SIG-M5 treated with dmso at 0.1 percent for 504 hours (cell line): ENCODE results near the gene FAM193A.
A peak's percentile ranks its signal among the peaks of the same experiment; 100 is the strongest.
"Not testable (repeated sequence)": the region's sequence is repeated elsewhere in the genome, so short reads cannot be mapped to it uniquely, and the experiment has no call there.

Experiments
- DNase-seq: peaks from one replicate; lab custom pipeline; 2025; ENCODE audit not compliant: unreplicated experiment; lab: John Stamatoyannopoulos, UW

FAM193A gene

DNA sequence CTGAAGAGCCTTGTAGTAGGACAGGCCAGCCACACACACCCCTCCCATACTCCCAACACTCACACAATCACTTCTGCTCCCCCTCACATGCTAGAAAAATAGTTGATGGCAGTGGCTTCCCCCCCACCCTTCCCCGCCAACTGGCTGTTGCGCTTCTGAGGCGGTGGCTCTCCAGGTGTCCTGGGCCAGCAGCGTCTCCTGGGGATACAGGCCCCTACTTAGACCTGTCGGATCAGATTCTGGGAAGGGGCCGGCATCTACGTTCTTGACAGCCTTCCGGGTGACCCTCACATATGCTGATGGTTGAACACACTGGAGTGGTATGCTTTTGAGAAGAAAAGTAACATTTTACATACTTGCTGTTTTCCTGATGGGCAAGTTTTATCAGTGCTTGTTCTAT lies 179.8 kb downstream of the FAM193A start:
- no peak for DNase-seq

- DNase-seq = no peak
Measured at GRCh38 chr4:2721586-2721985, 185.1 kb downstream of the FAM193A start.

DNA sequence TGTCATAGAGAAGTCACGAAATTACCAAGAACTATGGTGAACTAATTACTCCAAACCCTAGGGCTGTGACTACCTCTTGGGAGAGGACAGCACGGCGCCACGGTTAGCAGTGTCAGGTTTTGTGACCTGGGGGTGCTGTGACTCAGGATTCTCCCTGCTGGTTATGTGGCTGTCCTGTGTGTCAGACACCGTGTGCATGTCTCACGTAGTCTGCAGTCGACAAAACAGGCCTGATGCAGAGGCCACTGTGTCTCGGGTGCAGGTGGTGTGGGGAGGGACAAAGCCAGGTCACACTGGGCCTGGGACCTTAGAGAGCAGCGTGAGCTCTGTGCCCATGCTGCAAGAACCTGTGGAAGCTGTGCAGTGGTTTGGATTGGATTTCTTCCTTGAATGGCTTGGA lies 185.6 kb downstream of the FAM193A start:
- DNase-seq = no peak

- DNase-seq = no peak
Measured at GRCh38 chr4:2723751-2724150, 187.3 kb downstream of the FAM193A start.

DNA sequence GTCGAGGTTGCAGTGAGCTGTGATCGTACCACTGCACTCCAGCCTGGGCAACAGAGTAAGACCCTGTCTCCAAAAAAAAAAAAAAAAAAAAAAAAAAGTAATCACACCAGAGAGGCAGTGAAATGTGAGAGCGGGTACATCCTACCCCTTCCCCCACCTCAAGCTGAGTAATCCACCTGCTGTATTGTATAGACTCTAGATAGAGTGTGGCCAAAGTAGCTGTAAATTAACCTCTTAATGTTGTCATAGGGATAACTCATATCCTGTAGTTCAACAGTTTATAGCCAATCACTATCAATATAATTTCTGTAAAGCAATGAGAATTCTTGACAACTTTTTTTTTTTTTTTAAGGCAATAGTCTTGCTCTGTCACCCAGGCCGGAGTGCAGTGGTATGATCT lies 188.9 kb downstream of the FAM193A start:
- no peak for DNase-seq

DNA sequence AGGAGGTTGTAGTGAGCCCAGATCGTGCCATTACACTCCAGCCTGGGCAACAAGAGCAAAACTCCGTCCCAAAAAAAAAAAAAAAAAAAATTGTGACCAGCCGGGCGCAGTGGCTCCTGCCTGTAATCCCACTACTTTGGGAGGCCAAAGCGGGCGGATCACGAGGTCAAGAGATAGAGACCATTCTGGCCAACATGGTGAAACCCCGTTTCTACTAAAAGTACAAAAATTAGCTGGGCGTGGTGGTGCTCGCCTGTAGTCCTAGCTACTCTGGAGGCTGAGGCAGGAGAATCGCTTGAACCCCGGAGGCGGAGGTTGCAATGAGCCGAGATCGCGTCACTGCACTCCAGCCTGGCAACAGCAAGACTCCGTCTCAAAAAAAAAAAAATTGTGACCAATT lies 190.4 kb downstream of the FAM193A start:
- DNase-seq = not testable (repeated sequence)

DNA sequence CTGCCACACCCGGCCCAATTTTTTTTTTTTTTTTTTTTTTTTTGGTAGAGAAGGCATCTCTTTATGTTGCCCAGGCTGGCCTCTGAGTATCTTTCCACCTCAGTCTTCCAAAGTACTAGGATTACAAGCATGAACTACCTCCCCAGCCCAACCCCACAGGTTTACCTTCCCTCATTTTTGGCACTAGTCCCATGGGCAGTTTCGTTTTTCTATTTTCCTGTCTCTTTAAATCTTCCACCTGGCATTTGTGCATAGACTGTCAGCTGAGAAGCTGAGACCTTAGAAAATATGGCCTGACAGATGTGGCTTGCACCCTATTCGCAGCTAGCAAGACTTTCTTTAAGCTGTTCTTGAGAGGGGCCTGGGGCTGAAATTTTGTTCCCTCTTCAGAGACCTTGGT lies 191.8 kb downstream of the FAM193A start:
- no peak for DNase-seq

DNA sequence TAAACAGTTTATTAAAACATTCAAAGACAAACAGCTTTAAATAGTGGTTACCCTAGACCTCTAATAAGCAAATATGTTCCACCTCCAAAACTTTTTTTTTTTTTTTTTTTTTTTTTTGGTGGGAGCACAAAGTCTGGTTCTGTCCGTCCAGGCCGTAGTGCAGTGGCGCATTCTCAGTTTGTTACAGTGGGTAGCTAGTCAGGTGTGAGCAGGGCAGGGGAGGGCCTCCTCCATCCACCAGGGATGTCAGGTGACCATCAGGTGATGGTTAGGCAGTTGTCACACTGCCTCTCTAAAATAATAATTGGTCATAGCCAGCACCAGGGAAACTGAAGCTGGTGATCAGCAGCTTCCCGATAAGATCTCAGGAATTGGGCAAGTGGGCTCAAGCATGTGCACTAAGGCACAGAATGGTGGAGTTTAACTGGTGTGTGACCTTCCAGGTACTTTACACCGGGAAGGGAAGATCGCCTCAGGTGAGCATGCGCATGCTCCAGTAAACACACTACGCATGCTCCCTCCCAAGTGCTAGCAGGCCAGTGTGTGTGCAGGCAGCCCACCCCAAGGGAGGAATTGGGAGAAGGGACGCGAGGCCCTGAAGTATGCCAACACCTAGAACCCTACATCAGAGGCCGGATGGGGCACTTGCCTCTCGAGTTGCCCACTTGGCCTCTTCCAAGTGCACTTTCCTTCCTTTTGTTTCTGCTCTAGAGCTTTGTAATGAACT lies 192.5 kb downstream of the FAM193A start:
- no peak for DNase-seq

DNA sequence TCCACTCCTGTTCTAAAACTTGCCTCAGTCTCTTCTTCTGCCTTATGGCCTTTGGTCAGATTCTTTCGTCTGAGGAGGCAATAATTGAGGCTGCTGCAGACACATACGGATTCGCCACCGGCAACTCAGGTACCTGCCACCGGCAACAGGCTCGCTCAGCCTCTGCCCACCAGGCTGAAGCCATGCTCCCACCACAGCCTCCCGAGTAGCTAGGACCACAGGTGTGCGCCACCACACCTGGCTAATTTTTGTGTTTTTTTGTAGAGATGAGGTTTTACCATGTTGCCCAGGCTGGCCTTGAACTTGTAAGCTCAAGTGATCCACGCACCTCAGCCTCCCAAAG lies 193.1 kb downstream of the FAM193A start:
- no peak for DNase-seq

- DNase-seq = no peak
Measured at GRCh38 chr4:2731907-2732317, 195.5 kb downstream of the FAM193A start.

DNA sequence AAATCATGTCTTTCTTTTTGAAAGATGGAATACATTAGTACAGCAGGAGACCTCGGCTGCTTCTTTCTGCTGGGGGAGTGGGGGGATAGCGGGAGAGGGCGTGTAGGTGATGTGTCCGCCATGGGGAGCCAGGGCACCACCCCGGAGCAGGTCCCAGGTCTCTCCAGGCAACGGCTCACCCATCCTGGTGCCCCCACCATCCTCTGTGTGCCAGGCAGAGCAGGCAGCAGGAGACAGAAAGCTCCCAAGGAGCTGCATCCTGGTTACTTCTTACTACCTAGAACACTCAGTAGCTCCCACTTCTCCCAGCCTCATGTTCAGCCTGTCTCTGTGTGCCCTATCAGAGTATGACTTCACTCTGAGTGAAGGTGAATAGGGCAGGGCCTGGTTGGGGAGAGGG lies 196.1 kb downstream of the FAM193A start:
- DNase-seq = no peak

GRCh38 chr4:2733001-2733843 lies 196.8 kb downstream of the FAM193A start:
- DNase-seq = no peak

DNA sequence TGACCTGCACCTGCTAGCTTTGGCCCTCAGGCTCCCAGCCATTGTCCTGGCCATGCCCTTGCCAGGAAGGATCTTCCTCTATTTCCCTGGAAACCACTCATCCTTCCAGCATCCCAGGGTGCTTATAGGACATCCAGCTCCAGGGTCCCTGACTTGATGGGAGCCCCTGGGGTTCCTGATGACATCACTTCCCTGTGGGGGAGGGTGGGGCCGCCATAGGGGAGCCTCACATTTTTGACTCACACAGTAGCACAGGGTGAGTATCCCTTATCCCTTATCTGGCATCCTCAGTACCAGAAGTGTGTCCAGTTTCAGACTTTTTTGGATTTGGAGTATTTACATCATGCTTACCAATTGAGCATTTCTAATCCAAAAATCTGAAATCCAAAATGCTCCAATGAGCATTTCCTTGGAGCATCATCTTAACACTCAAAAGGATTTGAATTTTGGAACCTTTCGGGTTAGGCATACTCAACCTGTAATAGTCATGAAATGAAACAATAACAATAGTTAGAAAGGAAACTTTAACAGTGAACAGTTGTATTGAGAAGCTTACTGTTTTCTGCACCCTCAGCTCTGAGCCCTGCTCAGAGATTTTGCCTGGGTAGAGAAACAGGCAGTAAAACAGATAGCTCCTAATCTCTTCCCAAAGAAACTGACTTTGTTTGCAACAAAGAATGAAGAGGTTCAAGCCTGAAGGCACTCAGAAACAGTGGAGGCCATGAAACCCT lies 197.6 kb downstream of the FAM193A start:
- DNase-seq = no peak

DNA sequence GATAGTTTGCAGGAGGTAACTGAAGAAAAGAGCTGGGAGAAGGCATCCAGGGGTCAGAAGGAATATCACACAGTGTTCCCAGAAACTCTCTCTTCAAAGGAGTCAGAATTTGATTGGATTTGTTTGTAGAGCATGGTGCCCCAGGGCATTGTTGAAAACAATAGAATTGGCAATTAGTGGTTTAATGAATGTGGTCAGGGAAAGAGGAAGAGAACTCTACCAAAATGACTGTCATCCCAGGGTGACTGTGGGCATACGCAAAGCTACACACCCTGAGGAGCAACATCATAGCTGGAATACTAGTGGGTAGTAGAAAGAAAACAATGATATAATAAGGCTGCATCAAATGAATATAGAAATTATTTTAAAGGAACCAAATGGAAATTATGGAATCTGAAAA lies 198.2 kb downstream of the FAM193A start:
- DNase-seq = peak; percentile 35

DNA sequence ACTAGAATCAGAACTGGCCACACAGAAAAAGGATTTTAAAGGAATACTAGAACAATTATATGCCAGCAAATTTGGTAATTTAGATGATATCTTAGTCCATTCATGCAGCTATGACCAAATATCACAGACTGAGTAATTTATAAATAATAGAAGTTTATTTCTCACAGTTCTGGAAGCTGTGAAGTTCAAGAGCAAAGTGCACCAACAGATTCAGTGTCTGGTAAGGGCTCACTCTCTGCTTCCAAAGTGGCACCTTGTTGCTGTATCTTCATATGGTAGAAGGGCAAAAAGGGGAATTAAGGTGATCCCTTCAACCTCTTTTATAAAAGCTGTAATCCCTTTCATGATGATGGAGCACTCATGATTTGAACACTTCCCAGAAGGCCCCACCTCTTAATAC lies 199.4 kb downstream of the FAM193A start:
- DNase-seq = no peak

GRCh38 chr4:2738296-2738695 lies 201.8 kb downstream of the FAM193A start:
- not testable (repeated sequence) for DNase-seq

DNA sequence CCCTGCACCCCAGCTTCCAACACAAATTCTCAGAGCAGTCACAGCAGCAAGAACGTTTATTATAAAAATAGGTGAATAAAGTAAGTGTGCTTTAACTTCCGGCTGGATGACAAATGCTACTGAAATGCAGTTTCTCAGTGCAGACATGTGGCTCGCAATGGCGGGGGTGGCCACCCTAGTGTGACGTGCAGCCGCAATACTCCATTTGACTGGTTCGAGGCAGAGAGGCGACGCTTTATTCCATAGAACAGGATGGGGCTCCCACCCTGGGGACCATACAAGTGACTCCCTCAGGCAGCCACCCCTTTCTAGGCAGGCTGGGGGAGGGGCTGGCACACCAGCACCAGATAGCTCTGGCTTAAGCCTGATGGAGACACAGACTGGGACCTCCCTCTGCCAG lies 205.2 kb downstream of the FAM193A start:
- DNase-seq = no peak

DNA sequence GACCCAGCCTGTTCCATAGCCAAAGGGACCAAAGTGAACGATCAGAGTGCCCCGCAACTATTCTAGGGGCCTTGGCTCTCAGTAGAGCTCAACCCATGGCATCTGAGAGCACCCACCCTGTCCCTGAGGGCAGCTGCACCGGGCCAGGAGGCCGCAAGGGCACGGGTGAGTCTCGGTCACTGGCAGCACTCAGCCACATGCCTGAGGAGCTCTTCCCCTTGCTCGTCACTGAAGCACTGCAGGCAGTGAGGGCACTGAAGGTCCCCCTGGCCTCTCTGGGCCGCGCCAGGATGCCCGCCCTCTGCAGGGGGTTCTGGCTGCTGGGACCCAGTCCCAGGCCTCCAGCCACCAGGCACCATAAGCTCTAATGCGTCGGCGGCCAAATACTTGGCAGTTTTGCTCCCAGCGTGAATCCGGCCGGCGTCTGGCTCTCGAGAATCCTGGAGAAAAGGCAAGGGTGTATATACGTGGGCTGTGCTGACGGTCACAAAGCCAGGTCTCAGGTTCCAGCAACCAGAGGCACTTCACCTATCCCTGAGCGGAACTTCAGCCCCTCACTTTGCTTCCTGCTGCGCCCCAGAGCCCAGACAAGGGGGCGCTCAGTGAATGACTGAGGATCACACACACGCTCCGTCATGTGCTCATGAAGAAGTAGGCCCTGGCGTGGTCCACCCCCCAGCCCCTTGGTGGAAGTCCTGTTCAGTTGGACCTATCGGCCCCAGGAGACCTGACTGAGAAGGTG lies 205.8 kb downstream of the FAM193A start:
- no peak for DNase-seq

- no peak for DNase-seq
Measured at GRCh38 chr4:2742823-2743517, 206.5 kb downstream of the FAM193A start.
